GM12878 (cell line): ENCODE data around the gene SSTR4.

Experiments
- CBFB ChIP-seq: IDR thresholded peaks from 2 replicates; pipeline ENCODE4 v1.6.1; 2016; ENCODE audit warnings: antibody characterized with exemption, low read depth
- TF ChIP-seq, protein P1 (sequence below), 3 experiments: IDR thresholded peaks in 2 of 3; conservative IDR thresholded peaks in 1 of 3; 2 replicates each; pipeline ENCODE4 v1.5.1; 2011; ENCODE audit warnings: low read depth in 3 of 3, low read length in 3 of 3, mild to moderate bottlenecking in 3 of 3, control low read depth in 2 of 3, moderate library complexity in 2 of 3, inconsistent platforms in 1 of 3, mixed read lengths in 1 of 3; ENCODE audit not compliant: control insufficient read depth in 2 of 3, insufficient read depth in 1 of 3; ENCODE audit errors: extremely low read depth in 1 of 3
- TF ChIP-seq, protein P2 (sequence below): fragments of 450-650 bp; IDR thresholded peaks from 2 replicates; pipeline ENCODE4 v1.6.1; 2018; ENCODE audit warnings: borderline replicate concordance, mild to moderate bottlenecking; ENCODE audit not compliant: partially characterized antibody

DNA sequence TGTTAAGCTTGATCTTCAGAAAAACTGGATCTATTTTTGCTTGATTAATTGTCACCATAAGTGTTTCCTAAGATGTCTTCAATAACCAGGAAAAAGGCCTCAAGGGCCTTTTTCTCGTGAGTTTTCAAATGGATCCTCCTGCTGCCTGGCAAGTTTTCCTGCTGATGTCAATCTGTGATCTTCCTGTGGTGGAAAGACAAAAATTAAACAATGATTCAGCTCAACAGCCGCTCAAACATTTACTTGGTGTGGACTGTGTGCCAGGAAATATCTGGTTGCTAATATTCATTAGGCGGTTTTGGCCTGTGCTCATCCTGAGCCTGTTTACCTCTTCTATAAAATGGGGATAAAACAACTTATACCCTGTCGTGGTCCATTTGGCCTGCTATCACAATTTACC lies 35.4 kb upstream of the SSTR4 start:
- TF ChIP-seq, protein P1, sequence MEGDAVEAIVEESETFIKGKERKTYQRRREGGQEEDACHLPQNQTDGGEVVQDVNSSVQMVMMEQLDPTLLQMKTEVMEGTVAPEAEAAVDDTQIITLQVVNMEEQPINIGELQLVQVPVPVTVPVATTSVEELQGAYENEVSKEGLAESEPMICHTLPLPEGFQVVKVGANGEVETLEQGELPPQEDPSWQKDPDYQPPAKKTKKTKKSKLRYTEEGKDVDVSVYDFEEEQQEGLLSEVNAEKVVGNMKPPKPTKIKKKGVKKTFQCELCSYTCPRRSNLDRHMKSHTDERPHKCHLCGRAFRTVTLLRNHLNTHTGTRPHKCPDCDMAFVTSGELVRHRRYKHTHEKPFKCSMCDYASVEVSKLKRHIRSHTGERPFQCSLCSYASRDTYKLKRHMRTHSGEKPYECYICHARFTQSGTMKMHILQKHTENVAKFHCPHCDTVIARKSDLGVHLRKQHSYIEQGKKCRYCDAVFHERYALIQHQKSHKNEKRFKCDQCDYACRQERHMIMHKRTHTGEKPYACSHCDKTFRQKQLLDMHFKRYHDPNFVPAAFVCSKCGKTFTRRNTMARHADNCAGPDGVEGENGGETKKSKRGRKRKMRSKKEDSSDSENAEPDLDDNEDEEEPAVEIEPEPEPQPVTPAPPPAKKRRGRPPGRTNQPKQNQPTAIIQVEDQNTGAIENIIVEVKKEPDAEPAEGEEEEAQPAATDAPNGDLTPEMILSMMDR (IDR thresholded peaks at IDR 0.05 in 2 of 3, conservative IDR thresholded peaks at IDR 0.05 in 1 of 3; ENCODE audit: control insufficient read depth in 2 of 3, extremely low read depth in 1 of 3, insufficient read depth in 1 of 3, low read depth in 3 of 3, low read length in 3 of 3), result no peak
- TF ChIP-seq, protein P2, sequence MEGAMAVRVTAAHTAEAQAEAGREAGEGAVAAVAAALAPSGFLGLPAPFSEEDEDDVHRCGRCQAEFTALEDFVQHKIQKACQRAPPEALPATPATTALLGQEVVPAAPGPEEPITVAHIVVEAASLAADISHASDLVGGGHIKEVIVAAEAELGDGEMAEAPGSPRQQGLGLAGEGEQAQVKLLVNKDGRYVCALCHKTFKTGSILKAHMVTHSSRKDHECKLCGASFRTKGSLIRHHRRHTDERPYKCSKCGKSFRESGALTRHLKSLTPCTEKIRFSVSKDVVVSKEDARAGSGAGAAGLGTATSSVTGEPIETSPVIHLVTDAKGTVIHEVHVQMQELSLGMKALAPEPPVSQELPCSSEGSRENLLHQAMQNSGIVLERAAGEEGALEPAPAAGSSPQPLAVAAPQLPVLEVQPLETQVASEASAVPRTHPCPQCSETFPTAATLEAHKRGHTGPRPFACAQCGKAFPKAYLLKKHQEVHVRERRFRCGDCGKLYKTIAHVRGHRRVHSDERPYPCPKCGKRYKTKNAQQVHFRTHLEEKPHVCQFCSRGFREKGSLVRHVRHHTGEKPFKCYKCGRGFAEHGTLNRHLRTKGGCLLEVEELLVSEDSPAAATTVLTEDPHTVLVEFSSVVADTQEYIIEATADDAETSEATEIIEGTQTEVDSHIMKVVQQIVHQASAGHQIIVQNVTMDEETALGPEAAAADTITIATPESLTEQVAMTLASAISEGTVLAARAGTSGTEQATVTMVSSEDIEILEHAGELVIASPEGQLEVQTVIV, result no peak
- no peak for TF ChIP-seq CBFB
